ENCODE results near the gene ARL8A. TPM values are rescaled to one million over a fixed set of nuclear protein-coding genes. Genes with fewer than 3 reads are reported as not detected.

Gene ARL8A
- total RNA-seq, 2 donors from 2014 or later, result 36.3 to 41.0 TPM

- Histone ChIP-seq H3K9me3 (no peaks in the 10 kb centered on the region), H3K4me3 (no peak overlapping the region), H3K36me3 (no peaks in the 10 kb centered on the region), H3K4me1 (ENCODE audit: control insufficient read depth in 1 of 2, low read depth in 2 of 2) (peaks cover 0 to 8% of the 10 kb centered on the region in 2 donors), H3K27me3 (replicated peaks; ENCODE audit: insufficient read depth) (no peaks in the 10 kb centered on the region), H3K27ac (no peak overlapping the region)
- ATAC-seq (ENCODE audit: insufficient number of reproducible peaks, low FRiP score, low read depth), result no peak
- no peak for TF ChIP-seq CTCF (IDR thresholded peaks at IDR 0.05)
- DNase-seq (ENCODE audit: low spot score), result no peak
Observed at GRCh38 chr1:202107801-202108731, 36.5 kb downstream of the ARL8A start.

GRCh38 chr1:202107321-202107761 is 37.2 kb downstream of the ARL8A start:
- Histone ChIP-seq H3K4me3 (no peak overlapping the region), H3K9me3 (no peaks in the 10 kb centered on the region), H3K36me3 (no peaks in the 10 kb centered on the region), H3K27ac (no peak overlapping the region), H3K4me1 (ENCODE audit: control insufficient read depth in 1 of 2, low read depth in 2 of 2) (peaks cover 0 to 5% of the 10 kb centered on the region in 2 donors), H3K27me3 (replicated peaks; ENCODE audit: insufficient read depth) (no peaks in the 10 kb centered on the region)
- TF ChIP-seq CTCF (IDR thresholded peaks at IDR 0.05), result no peak
- ATAC-seq (ENCODE audit: insufficient number of reproducible peaks, low FRiP score, low read depth), result no peak
- no peak for DNase-seq (ENCODE audit: low spot score)

- DNase-seq (ENCODE audit: low spot score) (no peak), ATAC-seq (ENCODE audit: insufficient number of reproducible peaks, low FRiP score, low read depth) (no peak)
- no peak overlapping the region for H3K27ac ChIP-seq
- H3K9me3 ChIP-seq, result no peaks in the 10 kb centered on the region
- no peaks in the 10 kb centered on the region for H3K27me3 ChIP-seq (replicated peaks; ENCODE audit: insufficient read depth)
- peaks cover 0 to 5% of the 10 kb centered on the region in 2 donors for H3K4me1 ChIP-seq (ENCODE audit: control insufficient read depth in 1 of 2, low read depth in 2 of 2)
- no peak overlapping the region for H3K4me3 ChIP-seq
- TF ChIP-seq CTCF (IDR thresholded peaks at IDR 0.05), result no peak
- no peaks in the 10 kb centered on the region for H3K36me3 ChIP-seq
Observed at GRCh38 chr1:202106340-202107254, 37.9 kb downstream of the ARL8A start.

- ATAC-seq (ENCODE audit: insufficient number of reproducible peaks, low FRiP score, low read depth), result no peak
- DNase-seq (ENCODE audit: low spot score), result no peak
- no peaks in the 10 kb centered on the region for H3K9me3 ChIP-seq
- no peaks in the 10 kb centered on the region for H3K27me3 ChIP-seq (replicated peaks; ENCODE audit: insufficient read depth)
- H3K27ac ChIP-seq, result no peak overlapping the region
- TF ChIP-seq CTCF (IDR thresholded peaks at IDR 0.05), result no peak
- H3K4me1 ChIP-seq (ENCODE audit: control insufficient read depth in 1 of 2, low read depth in 2 of 2), result peaks cover 0 to 5% of the 10 kb centered on the region in 2 donors
- H3K36me3 ChIP-seq, result no peaks in the 10 kb centered on the region
- H3K4me3 ChIP-seq, result no peak overlapping the region
Observed at GRCh38 chr1:202105571-202106339, 38.8 kb downstream of the ARL8A start.
